ENCODE measurements around the gene AKR1A1. TPM values are rescaled to one million over a fixed set of nuclear protein-coding genes. Genes with fewer than 3 reads are reported as not detected.

The AKR1A1 gene
- total and polyA plus RNA-seq, 2 donors (not counting 3 experiments of a cell fraction or from before 2014, with no cell fraction given): 172 to 227 TPM

DNA sequence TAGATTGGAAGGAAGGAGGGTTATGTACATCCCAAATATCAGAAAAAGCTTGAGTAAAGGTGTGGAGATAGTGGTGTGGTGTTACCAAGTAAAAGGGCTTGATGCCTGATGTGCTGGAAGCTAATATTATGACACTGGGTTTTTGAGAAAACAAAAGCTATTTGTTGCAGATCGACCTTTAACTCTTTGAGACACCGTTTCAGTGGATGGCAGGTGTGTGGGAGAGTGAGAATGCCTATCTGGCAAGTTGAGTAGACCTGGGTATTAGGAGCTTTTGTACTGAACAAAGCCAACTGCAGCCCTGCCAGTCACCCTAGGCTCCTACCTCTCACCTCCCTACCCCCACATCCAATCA lies 49.1 kb upstream of the AKR1A1 start:
- Histone ChIP-seq H3K4me1 (ENCODE audit: control insufficient read depth, extremely low read depth, insufficient read depth, low read length) (peaks cover 11% of the 10 kb centered on the region), H3K9ac (replicated peaks; ENCODE audit: extremely low read depth, insufficient read depth, low read length) (no peak overlapping the region), H3K36me3 (ENCODE audit: control insufficient read depth in 2 of 2, extremely low read depth in 1 of 2, insufficient read depth in 2 of 2, low read length in 2 of 2) (no peaks in the 10 kb centered on the region), H3K79me2 (ENCODE audit: control insufficient read depth, insufficient read depth, low read length) (no peaks in the 10 kb centered on the region), H3K9me3 (replicated peaks; ENCODE audit: control insufficient read depth, insufficient read depth, low read length) (no peaks in the 10 kb centered on the region), H3K4me3 (replicated peaks in 1 of 3; ENCODE audit: insufficient read depth in 1 of 3, low read depth in 1 of 3, low read length in 3 of 3) (no peak overlapping the region), H4K20me1 (replicated peaks; ENCODE audit: control insufficient read depth, extremely low read depth, insufficient read depth, low read length) (no peaks in the 10 kb centered on the region), H3K4me2 (ENCODE audit: insufficient read depth, low read length) (no peak overlapping the region), H3K27ac (ENCODE audit: insufficient read depth, low read depth, low read length) (no peak overlapping the region), H2AFZ (ENCODE audit: low read depth, low read length) (no peak overlapping the region), H3K9me1 (replicated peaks; ENCODE audit: control insufficient read depth, extremely low read depth, insufficient read depth, low read length) (no peaks in the 10 kb centered on the region), H3K27me3 (ENCODE audit: control insufficient read depth in 2 of 2, insufficient read depth in 2 of 2, low read length in 2 of 2) (no peaks in the 10 kb centered on the region)
- TF ChIP-seq GATA2 (IDR thresholded peaks at IDR 0.05; ENCODE audit: insufficient read depth, insufficient read length, low read depth, low read length) (no peak), EZH2 (IDR thresholded peaks at IDR 0.05; ENCODE audit: borderline replicate concordance, low read depth, low read length, severe bottlenecking) (no peak), FOS (IDR thresholded peaks at IDR 0.05; ENCODE audit: borderline replicate concordance, insufficient read depth, low read length) (no peak), POLR2A (IDR thresholded peaks at IDR 0.05; ENCODE audit: low read depth, low read length) (no peak), MYC (IDR thresholded peaks at IDR 0.05; ENCODE audit: low read depth, low read length) (no peak), POLR2AphosphoS5 (IDR thresholded peaks at IDR 0.05; ENCODE audit: insufficient read depth, low read depth, low read length) (no peak), JUN (IDR thresholded peaks at IDR 0.05; ENCODE audit: borderline replicate concordance, insufficient read depth, insufficient read length, low read depth) (no peak)
- TF ChIP-seq, protein P1, sequence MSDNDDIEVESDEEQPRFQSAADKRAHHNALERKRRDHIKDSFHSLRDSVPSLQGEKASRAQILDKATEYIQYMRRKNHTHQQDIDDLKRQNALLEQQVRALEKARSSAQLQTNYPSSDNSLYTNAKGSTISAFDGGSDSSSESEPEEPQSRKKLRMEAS (IDR thresholded peaks at IDR 0.05; ENCODE audit: insufficient read depth, insufficient read length): no peak
- TF ChIP-seq, protein P2, sequence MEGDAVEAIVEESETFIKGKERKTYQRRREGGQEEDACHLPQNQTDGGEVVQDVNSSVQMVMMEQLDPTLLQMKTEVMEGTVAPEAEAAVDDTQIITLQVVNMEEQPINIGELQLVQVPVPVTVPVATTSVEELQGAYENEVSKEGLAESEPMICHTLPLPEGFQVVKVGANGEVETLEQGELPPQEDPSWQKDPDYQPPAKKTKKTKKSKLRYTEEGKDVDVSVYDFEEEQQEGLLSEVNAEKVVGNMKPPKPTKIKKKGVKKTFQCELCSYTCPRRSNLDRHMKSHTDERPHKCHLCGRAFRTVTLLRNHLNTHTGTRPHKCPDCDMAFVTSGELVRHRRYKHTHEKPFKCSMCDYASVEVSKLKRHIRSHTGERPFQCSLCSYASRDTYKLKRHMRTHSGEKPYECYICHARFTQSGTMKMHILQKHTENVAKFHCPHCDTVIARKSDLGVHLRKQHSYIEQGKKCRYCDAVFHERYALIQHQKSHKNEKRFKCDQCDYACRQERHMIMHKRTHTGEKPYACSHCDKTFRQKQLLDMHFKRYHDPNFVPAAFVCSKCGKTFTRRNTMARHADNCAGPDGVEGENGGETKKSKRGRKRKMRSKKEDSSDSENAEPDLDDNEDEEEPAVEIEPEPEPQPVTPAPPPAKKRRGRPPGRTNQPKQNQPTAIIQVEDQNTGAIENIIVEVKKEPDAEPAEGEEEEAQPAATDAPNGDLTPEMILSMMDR (IDR thresholded peaks at IDR 0.05; ENCODE audit: extremely low read depth in 1 of 2, insufficient read depth in 1 of 2, low read depth in 1 of 2, low read length in 2 of 2): no peak
- no peak for DNase-seq (ENCODE audit: low read depth, low spot score)
- no TSS peak for BruUV-seq (replicated peaks)
- CTCF ChIA-PET: interaction anchor here (1.1 to 2.3 kb wide), 3 partner anchors 8 to 67 kb away, joined by 6 to 12 read pairs (median 10); no protein-coding TSS in a partner anchor
- POLR2A ChIA-PET: interaction anchor here (3.2 kb wide), 1 partner anchor 20 kb away, joined by 41 read pairs; the partner anchor contains the start of gene PRDX1
- intact Hi-C loops (cut with micrococcal nuclease): no loop called here
- dilution Hi-C loops (cut with MboI; ENCODE audit: extremely low pct_ligation_motif_present, low sequenced_read_pairs): no loop called here
- FAIRE-seq: no peak

Data from endothelial cell of umbilical vein (primary cell).